GM12878 (cell line): ENCODE data around the gene SRPK2. TPM values are rescaled to one million over a fixed set of nuclear protein-coding genes. Genes with fewer than 3 reads are reported as not detected.

Experiments
- ATAC-seq: fragments of 200-7000 bp; cut with Tn5 transposase; 3 replicates; pipeline ENCODE4 v1.9.1; 2020; ENCODE audit warnings: mild to moderate bottlenecking, moderate library complexity
- BruUV-seq: library from RNA; stranded (reverse); fragments of 400-500 nt; replicated peaks from 2 replicates; lab custom pipeline; 2021; lab: Mats Ljungman, UMichigan
- CTCF ChIA-PET: fragments of 300-600 bp; sonication (Branson Sonifier 250); formaldehyde crosslinking; extraction: SDS; loops from one replicate; lab custom pipeline; 2021; ENCODE audit warnings: inconsistent platforms; lab: Yijun Ruan, JAX
- POLR2A ChIA-PET: fragments of 350-600 bp; formaldehyde crosslinking; extraction: SDS; loops from one replicate; lab custom pipeline; 2021; ENCODE audit warnings: inconsistent platforms; lab: Charles Lee
- RAD21 ChIA-PET: fragments of 300-600 bp; sonication (Branson Sonifier 250); formaldehyde crosslinking; loops from one replicate; lab custom pipeline; 2023; ENCODE audit warnings: antibody characterized with exemption; ENCODE audit not compliant: unreplicated experiment; lab: Charles Lee
- SMC1A ChIA-PET: fragments of 300-600 bp; sonication (Branson Sonifier 250); formaldehyde crosslinking; loops from one replicate; lab custom pipeline; 2023; ENCODE audit not compliant: unreplicated experiment, uncharacterized antibody; lab: Charles Lee
- DNase-seq: peaks from one replicate; pipeline ENCODE4 v3.0.0-alpha.2; 2011; ENCODE audit warnings: low read depth, low spot score
- FAIRE-seq: peaks from 3 replicates; lab custom pipeline; 2011; peaks lifted over from hg19 to GRCh38; lab: Jason Lieb, UNC
- H2AFZ ChIP-seq: 2 replicates; pipeline ENCODE4 v1.6.0; 2011; ENCODE audit warnings: low read depth, low read length, control low read depth; ENCODE audit not compliant: control insufficient read depth
- H3K27ac ChIP-seq: 2 replicates; pipeline ENCODE4 v1.5.1; 2011; ENCODE audit warnings: control low read depth; ENCODE audit not compliant: control insufficient read depth, insufficient read depth
- H3K27me3 ChIP-seq, 2 experiments: replicated peaks in 1 of 2; 2 replicates each; pipeline versions ENCODE4 v1.6.0 to v1.6.1; 2011; ENCODE audit warnings: low read length in 1 of 2; ENCODE audit not compliant: control insufficient read depth in 2 of 2, insufficient read depth in 2 of 2
- H3K36me3 ChIP-seq, 2 experiments: 2 replicates each; pipeline ENCODE4 v1.5.1; 2011; ENCODE audit warnings: low read length in 1 of 2; ENCODE audit not compliant: control insufficient read depth in 2 of 2, insufficient read depth in 2 of 2
- H3K4me1 ChIP-seq: 2 replicates; pipeline ENCODE4 v1.6.1; 2011; ENCODE audit warnings: mild to moderate bottlenecking, low read length, moderate library complexity, mixed read lengths; ENCODE audit not compliant: control insufficient read depth, insufficient read depth
- H3K4me2 ChIP-seq: 2 replicates; pipeline ENCODE4 v1.6.0; 2011; ENCODE audit warnings: control low read depth; ENCODE audit not compliant: control insufficient read depth, insufficient read depth
- H3K4me3 ChIP-seq: fragments of 200-600 bp; sonication (generic); 2 replicates; pipeline ENCODE4 v1.5.1; 2016
- H3K79me2 ChIP-seq: 2 replicates; pipeline ENCODE4 v1.6.0; 2011; ENCODE audit warnings: low read length; ENCODE audit not compliant: control insufficient read depth, insufficient read depth
- H3K9ac ChIP-seq: 2 replicates; pipeline ENCODE4 v1.8.0; 2011; ENCODE audit warnings: low read length, control low read depth, mixed read lengths; ENCODE audit not compliant: control insufficient read depth, insufficient read depth
- H3K9me3 ChIP-seq: replicated peaks from 3 replicates; pipeline ENCODE4 v1.5.1; 2011; ENCODE audit warnings: mild to moderate bottlenecking, low read length; ENCODE audit not compliant: control insufficient read depth, insufficient read depth
- H4K20me1 ChIP-seq: 2 replicates; pipeline ENCODE4 v1.6.0; 2011; ENCODE audit not compliant: control insufficient read depth, insufficient read depth
- MLLT1 ChIP-seq: fragments of 450-650 bp; IDR thresholded peaks from 2 replicates; pipeline ENCODE4 v1.6.1; 2016; ENCODE audit warnings: mild to moderate bottlenecking
- NR2F1 ChIP-seq: fragments of 450-650 bp; conservative IDR thresholded peaks from 2 replicates; pipeline ENCODE4 v1.6.1; 2017; ENCODE audit warnings: mild to moderate bottlenecking
- ZBTB11 ChIP-seq: fragments of 450-650 bp; formaldehyde crosslinking; IDR thresholded peaks from 2 replicates; pipeline ENCODE4 v1.5.0; 2022; ENCODE audit warnings: mild to moderate bottlenecking, missing genetic modification characterization
- ZNF207 ChIP-seq: fragments of 450-650 bp; IDR thresholded peaks from 2 replicates; pipeline ENCODE4 v1.6.1; 2014; ENCODE audit warnings: antibody characterized with exemption, mild to moderate bottlenecking, borderline replicate concordance
- WGBS: methylation state at CpG from one replicate; pipeline ENCODE4 v1.1.6; 2016; ENCODE audit warnings: low lambda C conversion rate; ENCODE audit not compliant: insufficient replicate concordance, insufficient coverage; ENCODE audit errors: missing lambda C conversion rate; 5-methylcytosine and 5-hydroxymethylcytosine counted together
- in situ Hi-C: fragments of 300-500 bp; cut with MboI; formaldehyde crosslinking; loops from 9 replicates; pipeline ENCODE4 v1.14.3; 2018; ENCODE audit warnings: mixed read lengths
- intact Hi-C: fragments of 100-400 bp; cut with micrococcal nuclease; formaldehyde crosslinking; loops from one replicate; pipeline ENCODE4 v1.14.2; 2022; ENCODE audit not compliant: unreplicated experiment
- polyA plus RNA-seq, 11 experiments: library from polyadenylated mRNA; depleted of rRNA in 4 of 11; unstranded in 6 of 11; stranded (reverse) in 5 of 11; fragments of >200 nt; fragmentation: Nextera tagmentation in 4 of 11; fragmentation: Illumina TruSeq in 1 of 11; extraction: Ambion mirVana in 4 of 11; extraction: Trizol in 1 of 11; gene quantifications; 1 replicate in 1 of 11; 2 replicates in 10 of 11; pipeline versions ENCODE4 v1.2.1 to v1.2.3, GENCODE V29; 2011 to 2016; ENCODE audit warnings: inconsistent platforms in 2 of 11, missing spikeins in 2 of 11, low read depth in 1 of 11
- total RNA-seq, 4 experiments: library from RNA; depleted of rRNA in 3 of 4; stranded (reverse); fragments of >200 nt in 3 of 4; fragmentation: Illumina TruSeq in 1 of 4; extraction: Trizol in 1 of 4; gene quantifications; 2 replicates each; pipeline versions ENCODE4 v1.2.1 to v1.2.3, GENCODE V29; 2013 to 2021

The SRPK2 gene
- total and polyA plus RNA-seq, 10 of the 15 experiments (the other 5 are each of a cell fraction or from before 2014, with no cell fraction given) = 13.2 to 32.8 (median 24.5) TPM

- ChIA-PET CTCF (interaction anchor here (0.7 to 1.4 kb wide), 9 partner anchors 10 to 287 kb away, joined by 3 to 6 read pairs (median 3); no protein-coding TSS in a partner anchor), RAD21 (interaction anchor here (0.6 to 2.0 kb wide), 8 partner anchors 9 to 462 kb away, joined by 3 to 7 read pairs (median 4); no protein-coding TSS in a partner anchor), POLR2A (interaction anchor here (0.7 to 1.5 kb wide), 4 partner anchors 8 to 120 kb away, joined by 3 to 5 read pairs (median 4); no protein-coding TSS in a partner anchor), SMC1A (interaction anchor here (0.8 to 2.4 kb wide), 12 partner anchors 11 to 244 kb away, joined by 3 to 9 read pairs (median 4); no protein-coding TSS in a partner anchor)
- Histone ChIP-seq H3K36me3 (no peaks in the 10 kb centered on the region), H3K9ac (no peak overlapping the region), H3K4me1 (peaks cover 12% of the 10 kb centered on the region), H4K20me1 (no peaks in the 10 kb centered on the region), H3K79me2 (peaks cover 11% of the 10 kb centered on the region), H3K9me3 (no peaks in the 10 kb centered on the region), H3K4me3 (no peak overlapping the region), H3K27me3 (no peaks in the 10 kb centered on the region), H3K27ac (no peak overlapping the region), H3K4me2 (no peak overlapping the region; the same call in 1 of the 2 replicates), H2AFZ (no peak overlapping the region)
- DNase-seq (no peak), FAIRE-seq (peak; percentile 47), ATAC-seq (peak; percentile 72)
- in situ Hi-C loops = no loop called here
- no peak for TF ChIP-seq ZNF207
- 0 out of 2 replicates have a peak, but pooled peaks have one; percentile 26 for TF ChIP-seq NR2F1
- intact Hi-C loops = no loop called here
- BruUV-seq = no TSS peak
- 50% methylated on average over 2 of the region's 3 CpGs for WGBS
Measured at GRCh38 chr7:105345003-105345402, 43.7 kb downstream of the SRPK2 start.

- in situ Hi-C loops = no loop called here
- CTCF ChIA-PET = interaction anchor here (0.5 kb wide), 1 partner anchor 198 kb away, joined by 3 read pairs; no protein-coding TSS in a partner anchor
- 95% methylated on average over 12 of the region's 12 CpGs for WGBS
- no peak for FAIRE-seq
- intact Hi-C loops = loop anchor here (5.0 to 10.0 kb wide), 2 partner anchors 187 to 415 kb away; no protein-coding TSS in a partner anchor
- SMC1A ChIA-PET = interaction anchor here (0.8 to 1.5 kb wide), 4 partner anchors 12 to 268 kb away, joined by 3 to 8 read pairs (median 4); no protein-coding TSS in a partner anchor
- Histone ChIP-seq H3K4me1 (no peaks in the 10 kb centered on the region), H3K36me3 (no peaks in the 10 kb centered on the region), H3K27me3 (no peaks in the 10 kb centered on the region), H2AFZ (no peak overlapping the region)
- POLR2A ChIA-PET = interaction anchor here (1.5 kb wide), 1 partner anchor 9 kb away, joined by 7 read pairs; no protein-coding TSS in a partner anchor
- no TSS peak for BruUV-seq
- TF ChIP-seq MLLT1 = 0 out of 2 replicates have a peak, but pooled peaks have one; percentile 33
- no peak for TF ChIP-seq ZBTB11
- TF ChIP-seq, all 136 proteins: peak for 1
- H3K9me3 ChIP-seq = no peaks in the 10 kb centered on the region
- H4K20me1 ChIP-seq = no peaks in the 10 kb centered on the region; the same call in none of the 2 replicates
- RAD21 ChIA-PET = interaction anchor here (0.6 to 0.7 kb wide), 2 partner anchors 148 to 167 kb away, joined by 3 to 4 read pairs; no protein-coding TSS in a partner anchor
- DNase-seq = no peak
- no peak for ATAC-seq
- no peak overlapping the region for H3K4me3 ChIP-seq
- no peak overlapping the region for H3K9ac ChIP-seq
- no peak overlapping the region for H3K4me2 ChIP-seq
- peaks cover 6% of the 10 kb centered on the region for H3K79me2 ChIP-seq
- H3K27ac ChIP-seq = no peak overlapping the region
Measured at GRCh38 chr7:105339404-105340323, 49.1 kb downstream of the SRPK2 start.
